Mucosa of descending colon (tissue), 3 donors: ENCODE measurements around the gene NFKB1. TPM values are rescaled to one million over a fixed set of nuclear protein-coding genes. Genes with fewer than 3 reads are reported as not detected.

Experiments used
- ATAC-seq: fragments of 200-7000 bp; cut with Tn5 transposase; one replicate; pipeline ENCODE4 v1.9.1; 2020; ENCODE audit warnings: mild to moderate bottlenecking, moderate library complexity
- DNase-seq, 3 donors: peaks; one replicate each; pipeline ENCODE4 v3.0.0-alpha.2; 2020
- H3K36me3 ChIP-seq: fragments of 200-600 bp; one replicate; pipeline ENCODE4 v1.8.0; 2021; ENCODE audit warnings: low read depth, mild to moderate bottlenecking
- H3K4me1 ChIP-seq: fragments of 200-600 bp; one replicate; pipeline ENCODE4 v1.8.0; 2021; ENCODE audit warnings: low read depth, mild to moderate bottlenecking
- H3K4me3 ChIP-seq: fragments of 200-600 bp; one replicate; pipeline ENCODE4 v1.8.0; 2021; ENCODE audit warnings: mild to moderate bottlenecking
- H3K9me3 ChIP-seq: fragments of 200-600 bp; one replicate; pipeline ENCODE4 v1.8.0; 2021; ENCODE audit warnings: mild to moderate bottlenecking
- intact Hi-C, 2 donors: fragments of 100-400 bp; cut with DNase I in 1 of 2; cut with micrococcal nuclease in 1 of 2; formaldehyde crosslinking; loops; one replicate each; pipeline versions ENCODE4 v1.11.0 to v1.11.1; 2022; cut with DNase I, micrococcal nuclease
- total RNA-seq, 3 donors: library from RNA; stranded (reverse); fragmentation: NEBNext Ultra II Directional in 2 of 3; extraction: Animal tissue kit (Norgen Biotek cat#: 25700) in 2 of 3; gene quantifications; one replicate each; pipeline versions ENCODE4 v1.2.1 to v1.2.4, GENCODE V29; 2021 to 2023
- TF ChIP-seq, protein P1 (sequence below): fragments of 200-600 bp; IDR thresholded peaks from one replicate; pipeline ENCODE4 v1.8.0; 2022; ENCODE audit warnings: antibody characterized with exemption, mild to moderate bottlenecking
- donor health status: DM: no; HTN: no; CAD: no; lungs with moderate emphysema.
- donor health status: DM: no; HTN: no; CAD: no.
- donor health status: DM: no; HTN: yes; CAD: no.

NFKB1 gene
- total RNA-seq, 3 donors from 2014 or later: 50.8 to 57.4 (median 53.6) TPM

DNA sequence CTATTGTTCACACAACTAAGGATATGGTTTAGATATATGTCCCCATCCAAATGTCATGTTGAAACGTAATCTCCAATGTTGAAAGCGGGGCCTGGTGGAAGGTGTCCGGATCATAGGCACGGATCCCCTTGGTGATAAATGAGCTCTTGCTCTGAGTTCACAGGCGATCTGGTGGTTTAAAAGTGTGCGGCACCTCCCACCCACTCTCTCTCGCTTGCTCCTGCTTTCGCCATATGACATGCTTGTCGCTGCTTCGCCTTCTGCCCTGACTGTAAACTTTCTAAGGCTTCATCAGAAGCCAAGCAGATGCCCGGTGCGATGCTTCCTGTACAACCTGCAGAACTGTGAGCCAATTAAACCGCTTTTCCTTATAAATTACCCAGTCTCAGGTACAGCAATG, 128.5 kb downstream of the NFKB1 start:
- intact Hi-C loops: loop anchor here in 1 of 2 donors (10.0 kb wide), 1 partner anchor 385 kb away; the partner anchor contains the start of gene SLC9B1
- TF ChIP-seq, protein P1, sequence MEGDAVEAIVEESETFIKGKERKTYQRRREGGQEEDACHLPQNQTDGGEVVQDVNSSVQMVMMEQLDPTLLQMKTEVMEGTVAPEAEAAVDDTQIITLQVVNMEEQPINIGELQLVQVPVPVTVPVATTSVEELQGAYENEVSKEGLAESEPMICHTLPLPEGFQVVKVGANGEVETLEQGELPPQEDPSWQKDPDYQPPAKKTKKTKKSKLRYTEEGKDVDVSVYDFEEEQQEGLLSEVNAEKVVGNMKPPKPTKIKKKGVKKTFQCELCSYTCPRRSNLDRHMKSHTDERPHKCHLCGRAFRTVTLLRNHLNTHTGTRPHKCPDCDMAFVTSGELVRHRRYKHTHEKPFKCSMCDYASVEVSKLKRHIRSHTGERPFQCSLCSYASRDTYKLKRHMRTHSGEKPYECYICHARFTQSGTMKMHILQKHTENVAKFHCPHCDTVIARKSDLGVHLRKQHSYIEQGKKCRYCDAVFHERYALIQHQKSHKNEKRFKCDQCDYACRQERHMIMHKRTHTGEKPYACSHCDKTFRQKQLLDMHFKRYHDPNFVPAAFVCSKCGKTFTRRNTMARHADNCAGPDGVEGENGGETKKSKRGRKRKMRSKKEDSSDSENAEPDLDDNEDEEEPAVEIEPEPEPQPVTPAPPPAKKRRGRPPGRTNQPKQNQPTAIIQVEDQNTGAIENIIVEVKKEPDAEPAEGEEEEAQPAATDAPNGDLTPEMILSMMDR: no peak
- Histone ChIP-seq H3K9me3 (no peaks in the 10 kb centered on the region), H3K36me3 (no peaks in the 10 kb centered on the region), H3K4me3 (no peak overlapping the region), H3K4me1 (no peaks in the 10 kb centered on the region)
- DNase-seq: no peak
- no peak for ATAC-seq

DNA sequence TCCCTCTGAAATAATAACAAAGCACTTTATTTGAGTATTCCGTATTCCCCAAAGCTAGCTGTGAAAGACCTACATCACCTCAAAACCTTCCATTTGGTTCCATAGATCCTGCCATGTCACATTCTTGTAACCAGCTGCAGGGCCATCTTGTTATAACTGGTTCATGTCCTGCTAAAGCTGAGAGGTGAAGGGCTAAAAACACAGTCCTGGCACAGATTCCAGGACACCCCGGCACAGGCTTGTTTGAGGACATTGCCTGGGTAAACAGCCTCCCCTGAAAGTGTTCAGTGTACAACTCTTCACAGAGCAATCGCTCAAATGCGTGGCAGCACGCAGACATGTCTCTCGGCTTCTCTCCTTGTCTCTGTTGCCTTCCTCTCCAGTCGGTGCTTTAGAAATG, 130.5 kb downstream of the NFKB1 start:
- TF ChIP-seq, protein P1: no peak
- DNase-seq: no peak
- no peak for ATAC-seq
- Histone ChIP-seq H3K4me3 (no peak overlapping the region), H3K4me1 (no peaks in the 10 kb centered on the region), H3K9me3 (no peaks in the 10 kb centered on the region), H3K36me3 (no peaks in the 10 kb centered on the region)
- intact Hi-C loops: no loop called here

DNA sequence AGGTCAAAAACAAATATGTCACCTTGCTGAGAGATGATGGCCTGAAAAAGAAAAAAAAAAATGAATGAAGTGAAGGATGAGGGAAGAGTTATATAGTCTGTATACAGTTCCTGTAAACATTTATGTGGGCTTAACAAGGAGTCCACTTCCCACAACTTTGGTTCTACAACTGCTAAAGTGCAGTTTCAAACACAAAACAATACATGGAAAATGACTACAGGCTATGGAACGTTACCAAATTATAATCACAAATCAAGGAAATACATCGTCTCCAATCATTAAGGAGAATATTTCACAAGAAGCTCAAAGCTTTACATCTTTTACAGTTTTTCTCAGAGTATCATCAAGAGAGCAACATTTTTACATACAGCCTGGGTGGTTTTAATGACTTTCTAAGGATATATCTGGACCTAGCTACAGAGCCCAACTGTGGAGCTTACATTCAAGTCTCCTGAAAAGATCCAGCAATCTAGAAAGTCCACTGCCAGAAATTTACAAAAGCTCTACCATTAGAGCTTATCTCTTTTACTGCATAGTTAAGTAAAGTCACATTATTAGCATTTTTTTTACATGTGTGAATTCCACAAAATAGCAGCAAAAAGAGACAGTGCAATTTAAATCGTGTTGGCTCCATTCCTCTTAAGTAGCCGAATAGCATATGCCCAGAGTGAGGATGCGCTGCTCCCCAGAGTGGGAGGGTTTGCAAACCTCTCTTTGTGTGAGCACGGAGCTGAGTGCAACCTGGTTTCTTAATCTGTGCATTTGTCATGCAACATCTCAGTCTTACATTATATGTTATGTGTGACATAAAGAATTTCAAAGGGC, 131.3 kb downstream of the NFKB1 start:
- TF ChIP-seq, protein P1: no peak
- ATAC-seq (no peak), DNase-seq (no peak)
- intact Hi-C loops: no loop called here
- Histone ChIP-seq H3K36me3 (no peaks in the 10 kb centered on the region), H3K4me3 (no peak overlapping the region), H3K9me3 (no peaks in the 10 kb centered on the region), H3K4me1 (no peaks in the 10 kb centered on the region)

DNA sequence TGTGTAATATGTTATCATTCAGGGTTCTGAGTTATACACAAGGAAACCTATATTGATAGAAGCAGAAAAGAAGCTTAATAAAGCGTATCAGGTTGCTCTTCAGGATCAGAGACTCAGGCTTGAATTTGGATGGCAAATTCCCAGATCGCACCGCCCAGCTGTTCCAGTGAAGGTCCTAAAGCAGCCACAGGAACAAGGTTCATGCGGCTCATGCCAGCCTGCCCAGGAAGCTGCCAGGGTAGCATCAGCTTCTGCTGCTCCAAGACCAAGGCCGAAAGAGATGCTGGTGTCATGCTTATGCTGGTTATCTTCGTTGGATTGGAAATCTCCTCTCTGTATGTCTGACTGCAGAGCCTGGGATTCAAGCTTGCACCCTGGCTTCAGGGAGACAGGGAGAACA, 131.9 kb downstream of the NFKB1 start:
- H3K9me3 ChIP-seq: no peaks in the 10 kb centered on the region
- no peak overlapping the region for H3K4me3 ChIP-seq
- no peaks in the 10 kb centered on the region for H3K4me1 ChIP-seq
- TF ChIP-seq, protein P1: no peak
- intact Hi-C loops: no loop called here
- H3K36me3 ChIP-seq: no peaks in the 10 kb centered on the region
- ATAC-seq (no peak), DNase-seq (no peak)

DNA sequence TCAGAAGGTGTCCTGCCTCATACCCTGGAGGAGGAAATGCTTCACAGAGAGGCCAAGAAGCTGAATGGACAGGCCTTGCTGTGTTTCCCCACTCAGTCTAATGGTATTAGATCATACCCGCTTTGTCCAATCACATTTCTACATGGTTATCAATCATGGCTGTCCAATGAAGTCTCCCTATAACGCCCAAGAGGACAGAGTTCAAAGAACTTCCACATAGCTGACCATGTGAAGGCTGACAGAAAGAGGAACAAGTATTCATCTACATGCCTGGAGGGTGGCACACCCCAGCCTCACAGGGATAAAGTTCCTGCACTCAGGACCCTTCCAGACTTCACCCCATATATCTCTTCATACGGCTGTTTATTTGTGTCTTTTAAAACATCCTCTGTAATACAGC, 136.2 kb downstream of the NFKB1 start:
- Histone ChIP-seq H3K4me1 (no peaks in the 10 kb centered on the region), H3K4me3 (no peak overlapping the region), H3K9me3 (no peaks in the 10 kb centered on the region), H3K36me3 (no peaks in the 10 kb centered on the region)
- TF ChIP-seq, protein P1: no peak
- intact Hi-C loops: no loop called here
- DNase-seq (no peak), ATAC-seq (peak; percentile 42)
